Measurements from ENCODE around the gene BABAM2. TPM values are rescaled to one million over a fixed set of nuclear protein-coding genes. Genes with fewer than 3 reads are reported as not detected.
"Not testable (repeated sequence)": the region's sequence is repeated elsewhere in the genome, so short reads cannot be mapped to it uniquely, and the experiment has no call there.

BABAM2 gene
- total RNA-seq, 1 experiment from 2014 or later, result 27.1 TPM

DNA sequence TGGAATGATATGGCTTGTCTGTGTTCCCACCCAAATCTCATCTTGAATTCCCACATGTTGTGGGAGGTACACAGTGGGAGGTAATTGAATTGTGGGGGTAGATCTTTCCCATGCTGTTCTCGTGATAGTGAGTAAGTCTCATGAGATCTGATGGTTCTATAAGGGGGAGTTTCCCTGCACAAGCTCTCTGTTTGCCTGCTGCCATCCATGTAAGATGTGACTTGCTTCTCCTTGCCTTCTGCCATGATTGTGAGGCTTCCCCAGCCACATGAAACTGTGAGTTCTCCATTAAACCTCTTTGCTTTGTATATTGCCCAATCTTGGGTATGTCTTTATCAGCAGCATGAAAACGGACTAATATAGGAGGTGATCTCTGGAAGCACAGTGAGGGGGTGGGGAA lies 78.4 kb downstream of the BABAM2 start:
- H3K9ac ChIP-seq (ENCODE audit: extremely low read depth, insufficient read length, low read length); H3K27ac Mint-ChIP-seq; H3K14ac ChIP-seq (ENCODE audit: insufficient read depth, low read length); H3K4me1 ChIP-seq (ENCODE audit: insufficient read depth, low read length); H3K23ac ChIP-seq (ENCODE audit: insufficient read length, low read depth, low read length); H2BK120ac ChIP-seq (ENCODE audit: low read depth, low read length, poor library complexity, severe bottlenecking); DNase-seq; H3K18ac ChIP-seq (ENCODE audit: insufficient read length, low read depth, low read length); H3K4ac ChIP-seq (ENCODE audit: low read depth, low read length); H3K23me2 ChIP-seq (ENCODE audit: insufficient read length, low read depth, low read length, poor library complexity, severe bottlenecking); H3K4me3 Mint-ChIP-seq; H4K91ac ChIP-seq (ENCODE audit: insufficient read length, low read depth, low read length); H3T11ph ChIP-seq (ENCODE audit: low read length); H3K27me3 ChIP-seq (ENCODE audit: insufficient read depth, low read length); H2BK15ac ChIP-seq (ENCODE audit: low read depth, low read length); H3K27ac ChIP-seq (ENCODE audit: insufficient read length, low read depth, low read length); H2BK12ac ChIP-seq (ENCODE audit: insufficient read length, low read depth, low read length); H4K5ac ChIP-seq (ENCODE audit: insufficient read length, low read depth, low read length); H3K27me3 Mint-ChIP-seq (ENCODE audit: low read depth); H3K79me1 ChIP-seq (ENCODE audit: insufficient read depth, low read depth, low read length, poor library complexity, severe bottlenecking); H3K9me3 ChIP-seq (ENCODE audit: control insufficient read depth, low read depth, low read length); H4K8ac ChIP-seq (replicated peaks; ENCODE audit: insufficient read length, low read depth, low read length); H2AK5ac ChIP-seq (ENCODE audit: insufficient read length, low read length); H2AFZ ChIP-seq (ENCODE audit: low read length); H3K4me2 ChIP-seq (ENCODE audit: insufficient read depth, insufficient read length, low read length); H4K20me1 ChIP-seq (ENCODE audit: control insufficient read depth, insufficient read depth, insufficient read length); H3K79me2 ChIP-seq (ENCODE audit: insufficient read depth, low read length); H2BK20ac ChIP-seq (ENCODE audit: low read depth, low read length, poor library complexity, severe bottlenecking); H2BK5ac ChIP-seq (ENCODE audit: insufficient read length, low read length); H3K56ac ChIP-seq (ENCODE audit: insufficient read length, low read depth, low read length); H3K4me1 Mint-ChIP-seq: not testable (repeated sequence)
- Mint-ChIP-seq H3K9me3 (peaks cover 22 to 27% of the 10 kb centered on the region in 2 experiments), H3K36me3 (ENCODE audit: insufficient read depth in 1 of 3, low read depth in 3 of 3) (peaks cover 13 to 23% (median 20%) of the 10 kb centered on the region in 3 experiments)
- no CpG with 5 or more reads among the region's 2 CpGs for WGBS (ENCODE audit: extremely low coverage, insufficient read length, low lambda C conversion rate)

Measured in H9 (cell line).